GM12878 (cell line): ENCODE measurements around the gene GPR137B. TPM values are rescaled to one million over a fixed set of nuclear protein-coding genes. Genes with fewer than 3 reads are reported as not detected.
A peak's percentile ranks its signal among the peaks of the same experiment; 100 is the strongest.

ENCODE experiments used
- ATAC-seq: fragments of 200-7000 bp; cut with Tn5 transposase; 3 replicates; pipeline ENCODE4 v1.9.1; 2020; ENCODE audit warnings: mild to moderate bottlenecking, moderate library complexity
- BruUV-seq: library from RNA; stranded (reverse); fragments of 400-500 nt; replicated peaks from 2 replicates; lab custom pipeline; 2021; lab: Mats Ljungman, UMichigan
- CTCF ChIA-PET: fragments of 300-600 bp; sonication (Branson Sonifier 250); formaldehyde crosslinking; extraction: SDS; loops from one replicate; lab custom pipeline; 2021; ENCODE audit warnings: inconsistent platforms; lab: Yijun Ruan, JAX
- POLR2A ChIA-PET: fragments of 350-600 bp; formaldehyde crosslinking; extraction: SDS; loops from one replicate; lab custom pipeline; 2021; ENCODE audit warnings: inconsistent platforms; lab: Charles Lee
- RAD21 ChIA-PET: fragments of 300-600 bp; sonication (Branson Sonifier 250); formaldehyde crosslinking; loops from one replicate; lab custom pipeline; 2023; ENCODE audit warnings: antibody characterized with exemption; ENCODE audit not compliant: unreplicated experiment; lab: Charles Lee
- SMC1A ChIA-PET: fragments of 300-600 bp; sonication (Branson Sonifier 250); formaldehyde crosslinking; loops from one replicate; lab custom pipeline; 2023; ENCODE audit not compliant: unreplicated experiment, uncharacterized antibody; lab: Charles Lee
- DNase-seq: peaks from one replicate; pipeline ENCODE4 v3.0.0-alpha.2; 2011; ENCODE audit warnings: low read depth, low spot score
- FAIRE-seq: peaks from 3 replicates; lab custom pipeline; 2011; peaks lifted over from hg19 to GRCh38; lab: Jason Lieb, UNC
- H2AFZ ChIP-seq: 2 replicates; pipeline ENCODE4 v1.6.0; 2011; ENCODE audit warnings: low read depth, low read length, control low read depth; ENCODE audit not compliant: control insufficient read depth
- H3K27ac ChIP-seq: 2 replicates; pipeline ENCODE4 v1.5.1; 2011; ENCODE audit warnings: control low read depth; ENCODE audit not compliant: control insufficient read depth, insufficient read depth
- H3K27me3 ChIP-seq, 2 experiments: replicated peaks in 1 of 2; 2 replicates each; pipeline versions ENCODE4 v1.6.0 to v1.6.1; 2011; ENCODE audit warnings: low read length in 1 of 2; ENCODE audit not compliant: control insufficient read depth in 2 of 2, insufficient read depth in 2 of 2
- H3K36me3 ChIP-seq, 2 experiments: 2 replicates each; pipeline ENCODE4 v1.5.1; 2011; ENCODE audit warnings: low read length in 1 of 2; ENCODE audit not compliant: control insufficient read depth in 2 of 2, insufficient read depth in 2 of 2
- H3K4me1 ChIP-seq: 2 replicates; pipeline ENCODE4 v1.6.1; 2011; ENCODE audit warnings: mild to moderate bottlenecking, low read length, moderate library complexity, mixed read lengths; ENCODE audit not compliant: control insufficient read depth, insufficient read depth
- H3K4me2 ChIP-seq: 2 replicates; pipeline ENCODE4 v1.6.0; 2011; ENCODE audit warnings: control low read depth; ENCODE audit not compliant: control insufficient read depth, insufficient read depth
- H3K4me3 ChIP-seq: fragments of 200-600 bp; sonication (generic); 2 replicates; pipeline ENCODE4 v1.5.1; 2016
- H3K79me2 ChIP-seq: 2 replicates; pipeline ENCODE4 v1.6.0; 2011; ENCODE audit warnings: low read length; ENCODE audit not compliant: control insufficient read depth, insufficient read depth
- H3K9ac ChIP-seq: 2 replicates; pipeline ENCODE4 v1.8.0; 2011; ENCODE audit warnings: low read length, control low read depth, mixed read lengths; ENCODE audit not compliant: control insufficient read depth, insufficient read depth
- H3K9me3 ChIP-seq: replicated peaks from 3 replicates; pipeline ENCODE4 v1.5.1; 2011; ENCODE audit warnings: mild to moderate bottlenecking, low read length; ENCODE audit not compliant: control insufficient read depth, insufficient read depth
- H4K20me1 ChIP-seq: 2 replicates; pipeline ENCODE4 v1.6.0; 2011; ENCODE audit not compliant: control insufficient read depth, insufficient read depth
- PKNOX1 ChIP-seq: fragments of 450-650 bp; IDR thresholded peaks from 2 replicates; pipeline ENCODE4 v1.6.1; 2016; ENCODE audit warnings: mild to moderate bottlenecking
- POLR2AphosphoS5 ChIP-seq: IDR thresholded peaks from 2 replicates; pipeline ENCODE4 v1.6.1; 2011; ENCODE audit warnings: mild to moderate bottlenecking, low read length, inconsistent platforms
- ZSCAN29 ChIP-seq: fragments of 450-650 bp; IDR thresholded peaks from 2 replicates; pipeline ENCODE4 v1.6.1; 2017; ENCODE audit warnings: mild to moderate bottlenecking, moderate library complexity
- WGBS: methylation state at CpG from one replicate; pipeline ENCODE4 v1.1.6; 2016; ENCODE audit warnings: low lambda C conversion rate; ENCODE audit not compliant: insufficient replicate concordance, insufficient coverage; ENCODE audit errors: missing lambda C conversion rate; 5-methylcytosine and 5-hydroxymethylcytosine counted together
- in situ Hi-C: fragments of 300-500 bp; cut with MboI; formaldehyde crosslinking; loops from 9 replicates; pipeline ENCODE4 v1.14.3; 2018; ENCODE audit warnings: mixed read lengths
- intact Hi-C: fragments of 100-400 bp; cut with micrococcal nuclease; formaldehyde crosslinking; loops from one replicate; pipeline ENCODE4 v1.14.2; 2022; ENCODE audit not compliant: unreplicated experiment
- polyA plus RNA-seq, 11 experiments: library from polyadenylated mRNA; depleted of rRNA in 4 of 11; unstranded in 6 of 11; stranded (reverse) in 5 of 11; fragments of >200 nt; fragmentation: Nextera tagmentation in 4 of 11; fragmentation: Illumina TruSeq in 1 of 11; extraction: Ambion mirVana in 4 of 11; extraction: Trizol in 1 of 11; gene quantifications; 1 replicate in 1 of 11; 2 replicates in 10 of 11; pipeline versions ENCODE4 v1.2.1 to v1.2.3, GENCODE V29; 2011 to 2016; ENCODE audit warnings: inconsistent platforms in 2 of 11, missing spikeins in 2 of 11, low read depth in 1 of 11
- total RNA-seq, 4 experiments: library from RNA; depleted of rRNA in 3 of 4; stranded (reverse); fragments of >200 nt in 3 of 4; fragmentation: Illumina TruSeq in 1 of 4; extraction: Trizol in 1 of 4; gene quantifications; 2 replicates each; pipeline versions ENCODE4 v1.2.1 to v1.2.3, GENCODE V29; 2013 to 2021
- TF ChIP-seq, protein P1 (sequence below): IDR thresholded peaks from 2 replicates; pipeline ENCODE4 v1.6.1; 2011; ENCODE audit warnings: low read depth, low read length, improper control_type of control experiment, borderline replicate concordance

Gene GPR137B
- total and polyA plus RNA-seq, 10 of the 15 experiments (the other 5 are each of a cell fraction or from before 2014, with no cell fraction given), result 5.4 to 20.8 (median 12.5) TPM

- TF ChIP-seq, protein P1, sequence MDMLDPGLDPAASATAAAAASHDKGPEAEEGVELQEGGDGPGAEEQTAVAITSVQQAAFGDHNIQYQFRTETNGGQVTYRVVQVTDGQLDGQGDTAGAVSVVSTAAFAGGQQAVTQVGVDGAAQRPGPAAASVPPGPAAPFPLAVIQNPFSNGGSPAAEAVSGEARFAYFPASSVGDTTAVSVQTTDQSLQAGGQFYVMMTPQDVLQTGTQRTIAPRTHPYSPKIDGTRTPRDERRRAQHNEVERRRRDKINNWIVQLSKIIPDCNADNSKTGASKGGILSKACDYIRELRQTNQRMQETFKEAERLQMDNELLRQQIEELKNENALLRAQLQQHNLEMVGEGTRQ, result no peak
Measured at GRCh38 chr1:236207121-236207520, 64.8 kb downstream of the GPR137B start (continued).

GRCh38 chr1:236207569-236207968 lies 65.2 kb downstream of the GPR137B start:
- ATAC-seq (peak; percentile 19; the same call in 1 of the 3 replicates), DNase-seq (no peak), FAIRE-seq (no peak)
- Histone ChIP-seq H2AFZ (no peak overlapping the region), H3K36me3 (peaks cover 2 to 14% of the 10 kb centered on the region in 2 experiments; a peak in 3 of 4 replicates), H3K4me1 (no peaks in the 10 kb centered on the region), H3K4me3 (no peak overlapping the region), H3K9ac (no peak overlapping the region), H3K9me3 (peaks cover 3% of the 10 kb centered on the region), H4K20me1 (no peaks in the 10 kb centered on the region), H3K4me2 (no peak overlapping the region), H3K79me2 (no peaks in the 10 kb centered on the region), H3K27me3 (no peaks in the 10 kb centered on the region), H3K27ac (no peak overlapping the region)
- ChIA-PET SMC1A (interaction anchor here (1.3 to 1.5 kb wide), 2 partner anchors 11 to 36 kb away, joined by 3 to 4 read pairs; no protein-coding TSS in a partner anchor), RAD21 (no interaction called here), CTCF (interaction anchor here (1.0 to 1.4 kb wide), 3 partner anchors 11 to 103 kb away, joined by 3 to 4 read pairs (median 3); no protein-coding TSS in a partner anchor), POLR2A (interaction anchor here (0.6 to 0.8 kb wide), 2 partner anchors 77 to 187 kb away, joined by 3 read pairs; no protein-coding TSS in a partner anchor)
- TF ChIP-seq ZSCAN29 (no peak), PKNOX1 (no peak), POLR2AphosphoS5 (peak; percentile 24; the same call in 1 of the 2 replicates)
- no TSS peak for BruUV-seq
- 96% methylated on average over 4 of the region's 4 CpGs for WGBS
- in situ Hi-C loops (no loop called here), intact Hi-C loops (loop anchor here (10.0 kb wide), 1 partner anchor 103 kb away; no protein-coding TSS in a partner anchor)
